ENCODE data around the gene PRKN. TPM values are rescaled to one million over a fixed set of nuclear protein-coding genes. Genes with fewer than 3 reads are reported as not detected.

PRKN gene
- total RNA-seq, 1 experiment from 2014 or later = 0.46 TPM

DNA sequence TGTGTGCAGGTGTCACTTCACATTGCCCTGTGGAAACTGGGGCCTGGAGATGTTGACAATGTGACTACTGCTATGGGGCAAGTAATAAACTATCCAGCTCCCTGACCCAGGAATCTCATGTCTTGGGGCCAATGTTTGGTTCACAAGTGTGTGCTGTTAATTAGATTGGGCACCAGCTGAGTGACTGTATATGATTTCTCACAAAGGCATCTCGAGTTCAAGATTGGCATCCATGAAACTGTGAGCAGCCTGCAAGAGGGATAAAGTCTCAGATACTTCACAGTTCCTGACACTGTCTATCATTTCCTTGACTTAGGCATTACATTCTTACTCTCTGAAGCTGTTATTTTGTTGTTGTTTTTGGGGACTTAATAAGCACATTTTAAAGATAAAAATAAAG is 264.0 kb downstream of the PRKN start:
- CTCF ChIA-PET = no interaction called here
- POLR2A ChIA-PET = no interaction called here
- no peak overlapping the region for H3K4me3 ChIP-seq (ENCODE audit: low read depth in 2 of 2, low read length in 2 of 2)
- DNase-seq (ENCODE audit: low read depth, low spot score) = no peak
- BruUV-seq (replicated peaks) = no TSS peak
- intact Hi-C loops (cut with micrococcal nuclease; ENCODE audit: unreplicated experiment) (no loop called here), in situ Hi-C loops (cut with HindIII; ENCODE audit: low pct_unique_long_range_greater_than_20kb, low sequenced_read_pairs) (no loop called here)
- H3K27me3 ChIP-seq (ENCODE audit: control insufficient read depth, insufficient read depth, low read length) = no peaks in the 10 kb centered on the region
- no peaks in the 10 kb centered on the region for H3K36me3 ChIP-seq (ENCODE audit: control insufficient read depth, insufficient read depth, low read length)
- TF ChIP-seq TCF7L2 (IDR thresholded peaks at IDR 0.05; ENCODE audit: low read depth, low read length) = no peak
- no peak for TF ChIP-seq POLR2AphosphoS5 (IDR thresholded peaks at IDR 0.05; ENCODE audit: low read depth, low read length)
- TF ChIP-seq, protein P1, sequence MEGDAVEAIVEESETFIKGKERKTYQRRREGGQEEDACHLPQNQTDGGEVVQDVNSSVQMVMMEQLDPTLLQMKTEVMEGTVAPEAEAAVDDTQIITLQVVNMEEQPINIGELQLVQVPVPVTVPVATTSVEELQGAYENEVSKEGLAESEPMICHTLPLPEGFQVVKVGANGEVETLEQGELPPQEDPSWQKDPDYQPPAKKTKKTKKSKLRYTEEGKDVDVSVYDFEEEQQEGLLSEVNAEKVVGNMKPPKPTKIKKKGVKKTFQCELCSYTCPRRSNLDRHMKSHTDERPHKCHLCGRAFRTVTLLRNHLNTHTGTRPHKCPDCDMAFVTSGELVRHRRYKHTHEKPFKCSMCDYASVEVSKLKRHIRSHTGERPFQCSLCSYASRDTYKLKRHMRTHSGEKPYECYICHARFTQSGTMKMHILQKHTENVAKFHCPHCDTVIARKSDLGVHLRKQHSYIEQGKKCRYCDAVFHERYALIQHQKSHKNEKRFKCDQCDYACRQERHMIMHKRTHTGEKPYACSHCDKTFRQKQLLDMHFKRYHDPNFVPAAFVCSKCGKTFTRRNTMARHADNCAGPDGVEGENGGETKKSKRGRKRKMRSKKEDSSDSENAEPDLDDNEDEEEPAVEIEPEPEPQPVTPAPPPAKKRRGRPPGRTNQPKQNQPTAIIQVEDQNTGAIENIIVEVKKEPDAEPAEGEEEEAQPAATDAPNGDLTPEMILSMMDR (IDR thresholded peaks at IDR 0.05) = no peak
- no peak for TF ChIP-seq SIN3A (IDR thresholded peaks at IDR 0.05; ENCODE audit: borderline replicate concordance, insufficient read depth, low read depth, low read length)
- TF ChIP-seq, protein P2, sequence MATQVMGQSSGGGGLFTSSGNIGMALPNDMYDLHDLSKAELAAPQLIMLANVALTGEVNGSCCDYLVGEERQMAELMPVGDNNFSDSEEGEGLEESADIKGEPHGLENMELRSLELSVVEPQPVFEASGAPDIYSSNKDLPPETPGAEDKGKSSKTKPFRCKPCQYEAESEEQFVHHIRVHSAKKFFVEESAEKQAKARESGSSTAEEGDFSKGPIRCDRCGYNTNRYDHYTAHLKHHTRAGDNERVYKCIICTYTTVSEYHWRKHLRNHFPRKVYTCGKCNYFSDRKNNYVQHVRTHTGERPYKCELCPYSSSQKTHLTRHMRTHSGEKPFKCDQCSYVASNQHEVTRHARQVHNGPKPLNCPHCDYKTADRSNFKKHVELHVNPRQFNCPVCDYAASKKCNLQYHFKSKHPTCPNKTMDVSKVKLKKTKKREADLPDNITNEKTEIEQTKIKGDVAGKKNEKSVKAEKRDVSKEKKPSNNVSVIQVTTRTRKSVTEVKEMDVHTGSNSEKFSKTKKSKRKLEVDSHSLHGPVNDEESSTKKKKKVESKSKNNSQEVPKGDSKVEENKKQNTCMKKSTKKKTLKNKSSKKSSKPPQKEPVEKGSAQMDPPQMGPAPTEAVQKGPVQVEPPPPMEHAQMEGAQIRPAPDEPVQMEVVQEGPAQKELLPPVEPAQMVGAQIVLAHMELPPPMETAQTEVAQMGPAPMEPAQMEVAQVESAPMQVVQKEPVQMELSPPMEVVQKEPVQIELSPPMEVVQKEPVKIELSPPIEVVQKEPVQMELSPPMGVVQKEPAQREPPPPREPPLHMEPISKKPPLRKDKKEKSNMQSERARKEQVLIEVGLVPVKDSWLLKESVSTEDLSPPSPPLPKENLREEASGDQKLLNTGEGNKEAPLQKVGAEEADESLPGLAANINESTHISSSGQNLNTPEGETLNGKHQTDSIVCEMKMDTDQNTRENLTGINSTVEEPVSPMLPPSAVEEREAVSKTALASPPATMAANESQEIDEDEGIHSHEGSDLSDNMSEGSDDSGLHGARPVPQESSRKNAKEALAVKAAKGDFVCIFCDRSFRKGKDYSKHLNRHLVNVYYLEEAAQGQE (IDR thresholded peaks at IDR 0.05; ENCODE audit: insufficient read depth in 1 of 2, low read depth in 2 of 2, low read length in 1 of 2) = no peak
- no peak for ATAC-seq
- H3K9me3 ChIP-seq (ENCODE audit: control insufficient read depth, insufficient read depth, low read depth, low read length) = no peaks in the 10 kb centered on the region
- H3K27ac ChIP-seq (ENCODE audit: low read length) = no peak overlapping the region
- no peaks in the 10 kb centered on the region for H3K4me1 ChIP-seq (ENCODE audit: control insufficient read depth, insufficient read depth, low read length)

DNA sequence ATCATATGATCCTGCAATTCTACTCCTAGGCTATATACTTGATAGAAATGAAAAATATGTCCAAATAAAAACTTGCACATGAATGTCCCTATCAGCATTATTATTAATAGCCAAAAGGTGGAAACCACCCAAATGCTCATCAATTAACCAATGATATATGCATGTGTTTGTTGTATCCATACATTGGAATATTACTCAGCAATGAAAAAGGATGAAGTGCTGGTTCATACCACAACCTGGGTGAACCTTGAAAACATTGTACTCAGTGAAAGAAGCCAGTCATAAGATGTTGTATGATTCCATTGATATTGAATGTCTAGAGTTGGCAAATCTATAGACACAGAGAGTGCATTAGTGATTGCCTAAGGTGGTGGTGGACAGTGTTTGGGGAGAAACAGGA is 267.6 kb downstream of the PRKN start:
- TF ChIP-seq, protein P2 (IDR thresholded peaks at IDR 0.05; ENCODE audit: insufficient read depth in 1 of 2, low read depth in 2 of 2, low read length in 1 of 2) = no peak
- TF ChIP-seq POLR2AphosphoS5 (IDR thresholded peaks at IDR 0.05; ENCODE audit: low read depth, low read length) = no peak
- TF ChIP-seq, protein P1 (IDR thresholded peaks at IDR 0.05) = no peak
- H3K4me1 ChIP-seq (ENCODE audit: control insufficient read depth, insufficient read depth, low read length) = no peaks in the 10 kb centered on the region
- in situ Hi-C loops (cut with HindIII; ENCODE audit: low pct_unique_long_range_greater_than_20kb, low sequenced_read_pairs) = no loop called here
- no peaks in the 10 kb centered on the region for H3K36me3 ChIP-seq (ENCODE audit: control insufficient read depth, insufficient read depth, low read length)
- DNase-seq (ENCODE audit: low read depth, low spot score) (no peak), ATAC-seq (no peak)
- H3K27ac ChIP-seq (ENCODE audit: low read length) = no peak overlapping the region
- POLR2A ChIA-PET = no interaction called here
- H3K9me3 ChIP-seq (ENCODE audit: control insufficient read depth, insufficient read depth, low read depth, low read length) = no peaks in the 10 kb centered on the region
- CTCF ChIA-PET = no interaction called here
- intact Hi-C loops (cut with micrococcal nuclease; ENCODE audit: unreplicated experiment) = no loop called here
- H3K27me3 ChIP-seq (ENCODE audit: control insufficient read depth, insufficient read depth, low read length) = no peaks in the 10 kb centered on the region
- H3K4me3 ChIP-seq (ENCODE audit: low read depth in 2 of 2, low read length in 2 of 2) = no peak overlapping the region
- no TSS peak for BruUV-seq (replicated peaks)
